Measurements from ENCODE around the gene CDR2. TPM values are rescaled to one million over a fixed set of nuclear protein-coding genes. Genes with fewer than 3 reads are reported as not detected.

The CDR2 gene
- total RNA-seq, 4 donors from 2014 or later = 20.1 to 26.8 (median 25.3) TPM

DNA sequence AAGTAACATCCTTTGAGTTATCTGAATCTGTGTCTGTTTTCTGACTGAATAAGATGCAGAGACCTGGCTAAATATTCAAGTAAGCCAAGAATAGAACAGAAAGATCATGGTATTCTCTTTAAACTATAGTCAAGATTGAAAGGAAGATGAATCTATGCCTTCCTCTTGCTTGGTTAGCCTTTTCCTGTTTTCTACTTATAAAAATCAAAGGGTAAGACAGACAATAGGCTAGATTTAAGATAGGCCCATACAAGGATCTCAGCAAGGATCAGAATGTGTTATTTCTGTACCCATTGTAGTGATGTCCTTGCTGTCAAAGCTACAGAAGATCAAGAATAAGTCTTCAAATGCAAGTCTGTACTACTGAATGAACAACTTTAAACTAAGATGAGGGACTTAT lies 7.0 kb upstream of the CDR2 start:
- no peak for ATAC-seq (ENCODE audit: low FRiP score)
- TF ChIP-seq, protein P1, sequence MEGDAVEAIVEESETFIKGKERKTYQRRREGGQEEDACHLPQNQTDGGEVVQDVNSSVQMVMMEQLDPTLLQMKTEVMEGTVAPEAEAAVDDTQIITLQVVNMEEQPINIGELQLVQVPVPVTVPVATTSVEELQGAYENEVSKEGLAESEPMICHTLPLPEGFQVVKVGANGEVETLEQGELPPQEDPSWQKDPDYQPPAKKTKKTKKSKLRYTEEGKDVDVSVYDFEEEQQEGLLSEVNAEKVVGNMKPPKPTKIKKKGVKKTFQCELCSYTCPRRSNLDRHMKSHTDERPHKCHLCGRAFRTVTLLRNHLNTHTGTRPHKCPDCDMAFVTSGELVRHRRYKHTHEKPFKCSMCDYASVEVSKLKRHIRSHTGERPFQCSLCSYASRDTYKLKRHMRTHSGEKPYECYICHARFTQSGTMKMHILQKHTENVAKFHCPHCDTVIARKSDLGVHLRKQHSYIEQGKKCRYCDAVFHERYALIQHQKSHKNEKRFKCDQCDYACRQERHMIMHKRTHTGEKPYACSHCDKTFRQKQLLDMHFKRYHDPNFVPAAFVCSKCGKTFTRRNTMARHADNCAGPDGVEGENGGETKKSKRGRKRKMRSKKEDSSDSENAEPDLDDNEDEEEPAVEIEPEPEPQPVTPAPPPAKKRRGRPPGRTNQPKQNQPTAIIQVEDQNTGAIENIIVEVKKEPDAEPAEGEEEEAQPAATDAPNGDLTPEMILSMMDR (IDR thresholded peaks at IDR 0.05) = no peak
- DNase-seq (ENCODE audit: low spot score) = no peak

DNA sequence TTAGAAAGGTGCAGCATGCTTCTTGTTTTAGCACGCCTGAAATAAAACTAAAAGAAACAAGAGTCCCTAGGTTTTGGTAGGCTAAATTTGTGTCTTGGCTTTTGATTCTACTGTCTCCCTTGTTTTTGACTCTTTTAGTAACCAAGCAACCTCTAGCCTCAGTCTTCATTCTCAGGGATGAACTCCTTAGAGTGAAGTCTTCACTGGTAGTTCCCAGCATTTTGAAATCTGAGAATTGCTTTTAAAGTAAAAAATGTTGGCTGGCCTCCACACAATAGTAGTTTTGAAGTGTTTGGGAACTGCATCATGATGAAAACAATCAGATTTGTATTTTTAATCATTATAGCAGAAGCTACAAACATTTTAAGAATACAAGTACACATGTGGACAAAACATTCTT lies 6.1 kb upstream of the CDR2 start:
- ATAC-seq (ENCODE audit: low FRiP score) (no peak), DNase-seq (ENCODE audit: low spot score) (no peak)
- TF ChIP-seq, protein P1 (IDR thresholded peaks at IDR 0.05) = no peak

DNA sequence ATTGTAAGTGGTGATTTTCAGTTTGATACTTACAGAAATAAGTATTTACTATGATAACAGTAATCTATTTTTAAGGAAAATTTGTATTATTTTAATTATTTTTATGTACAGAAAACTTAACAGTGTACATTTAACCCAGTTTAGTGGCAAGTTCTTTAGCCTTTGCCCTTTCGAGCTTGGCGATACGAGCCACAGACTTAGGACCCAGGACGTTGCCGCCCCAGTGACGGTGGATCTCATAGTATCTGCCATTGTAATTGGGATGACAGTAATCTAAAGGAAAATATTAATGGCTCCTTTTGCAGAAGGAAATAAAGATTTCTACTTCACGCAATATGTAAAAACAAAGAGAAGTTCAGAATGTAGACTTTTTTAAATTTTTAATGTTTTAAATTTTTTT lies 5.2 kb upstream of the CDR2 start:
- no peak for ATAC-seq (ENCODE audit: low FRiP score)
- DNase-seq (ENCODE audit: low spot score) = no peak
- TF ChIP-seq, protein P1 (IDR thresholded peaks at IDR 0.05) = no peak

DNA sequence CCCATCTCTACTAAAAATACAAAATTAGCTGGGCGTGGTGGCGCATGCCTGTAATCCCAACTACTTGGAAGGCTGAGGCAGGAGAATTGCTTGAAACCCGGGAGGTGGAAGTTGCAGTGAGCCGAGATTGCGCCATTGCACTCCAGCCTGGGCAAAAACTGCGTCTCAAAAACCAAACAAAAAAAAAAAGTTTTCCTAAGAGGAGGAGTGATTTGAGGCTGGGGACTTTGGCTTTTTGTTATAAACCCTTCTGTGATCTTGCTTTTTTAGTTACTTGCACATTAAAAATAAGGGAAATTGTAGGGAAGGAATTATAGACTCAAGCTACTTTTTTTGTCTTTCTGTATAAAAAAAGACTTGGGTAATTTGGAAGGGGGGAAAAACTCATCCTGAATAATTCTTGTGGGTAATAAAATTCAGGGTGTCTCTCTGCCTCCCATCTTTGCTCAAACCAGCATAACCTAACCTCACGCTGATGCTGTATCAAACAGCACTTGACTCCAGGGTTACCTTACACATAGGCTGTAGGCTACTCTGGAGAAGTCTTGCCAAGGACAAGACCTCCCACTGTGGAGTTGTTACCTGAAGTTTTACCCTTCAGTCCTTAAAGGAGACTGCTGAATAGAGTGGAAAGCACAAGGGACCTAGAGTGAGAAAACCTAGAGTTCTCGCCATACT lies 1.7 kb upstream of the CDR2 start:
- ATAC-seq (ENCODE audit: low FRiP score) (no peak), DNase-seq (ENCODE audit: low spot score) (no peak)
- TF ChIP-seq, protein P1 (IDR thresholded peaks at IDR 0.05) = no peak

DNA sequence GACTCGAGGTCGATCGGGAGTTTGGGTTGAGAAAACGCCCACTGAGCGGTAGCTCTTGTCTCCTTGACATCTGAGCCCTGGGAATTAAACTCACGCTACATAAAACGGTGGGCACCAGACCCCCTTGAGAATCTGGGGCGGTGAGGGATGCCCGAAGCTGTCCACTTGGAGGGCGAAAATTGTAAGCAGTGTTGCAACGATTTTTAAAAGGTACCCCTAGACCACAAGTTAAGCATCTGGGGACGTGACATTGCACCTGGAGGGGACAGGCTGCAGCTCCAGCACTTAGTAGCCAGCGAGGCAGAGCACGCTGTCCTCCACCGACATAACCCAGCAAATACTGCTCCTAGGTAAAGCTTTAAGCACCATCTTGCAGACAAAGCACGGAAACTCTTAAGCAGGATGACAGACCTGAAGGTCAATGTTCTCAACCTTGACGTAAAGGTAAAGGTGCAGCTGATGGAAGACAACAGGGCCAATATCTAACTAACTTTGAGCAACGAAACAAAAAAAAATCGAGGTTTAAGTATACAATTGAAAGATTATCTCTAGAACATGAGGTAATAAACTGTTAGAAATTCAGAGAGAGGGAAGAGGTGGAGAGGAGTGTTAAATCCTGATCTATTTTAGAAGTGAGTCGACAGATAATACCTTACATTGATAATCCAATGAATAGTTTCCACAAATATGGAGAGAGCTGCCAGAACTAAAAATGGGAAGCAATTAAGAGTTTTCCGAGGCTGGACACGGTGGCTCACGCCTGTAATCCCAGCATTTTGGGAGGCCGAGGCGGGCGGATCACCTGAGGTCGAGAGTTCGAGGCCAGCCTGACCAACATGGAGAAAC lies 921 bp upstream of the CDR2 start:
- ATAC-seq (ENCODE audit: low FRiP score) (no peak), DNase-seq (ENCODE audit: low spot score) (no peak)
- TF ChIP-seq, protein P1 (IDR thresholded peaks at IDR 0.05) = no peak

DNA sequence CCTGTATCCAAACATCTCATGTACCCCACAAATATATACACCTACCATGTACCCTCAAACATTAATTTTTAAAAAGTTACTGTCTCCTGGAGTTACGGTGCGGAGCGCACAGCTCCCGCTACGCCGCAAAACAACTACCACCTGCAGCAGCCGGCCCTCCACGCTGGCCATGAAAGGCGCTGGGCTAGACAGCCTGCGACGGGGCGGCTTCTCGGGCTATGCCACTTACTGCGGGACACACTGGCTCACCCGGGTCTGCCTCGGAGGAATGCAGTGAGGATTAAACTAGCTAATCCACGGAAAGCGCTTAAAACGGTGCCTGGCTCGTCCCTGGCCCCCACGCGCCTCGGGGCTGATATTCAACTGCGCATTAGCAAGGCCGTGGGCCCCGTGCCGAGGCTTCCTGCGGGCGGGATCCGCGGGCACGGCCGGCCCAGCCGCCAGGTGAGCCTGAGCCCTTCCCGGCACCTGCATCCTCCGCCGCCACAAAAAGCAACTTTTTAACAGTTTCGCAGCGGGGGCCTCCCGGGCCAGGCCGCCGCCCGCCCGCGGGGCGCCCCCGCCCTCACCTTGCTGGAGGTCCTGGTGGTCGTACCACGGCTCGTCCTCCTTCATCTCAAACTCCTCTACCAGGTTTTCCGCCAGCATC lies 633 bp downstream of the CDR2 start:
- ATAC-seq (ENCODE audit: low FRiP score) = peak; percentile 24
- DNase-seq (ENCODE audit: low spot score) = peak; percentile 29
- TF ChIP-seq, protein P1 (IDR thresholded peaks at IDR 0.05) = no peak
